OCI-LY7 (cell line): ENCODE data around the gene ZC2HC1B. TPM values are rescaled to one million over a fixed set of nuclear protein-coding genes. Genes with fewer than 3 reads are reported as not detected.

Experiments used
- BruUV-seq: library from RNA; stranded (reverse); fragments of 400-500 nt; replicated peaks from 2 replicates; lab custom pipeline; 2021; lab: Mats Ljungman, UMichigan
- CTCF ChIA-PET: fragments of 300-600 bp; sonication (Branson Sonifier 250); formaldehyde crosslinking; loops from one replicate; lab custom pipeline; 2022; ENCODE audit warnings: antibody characterized with exemption; ENCODE audit not compliant: unreplicated experiment; lab: Charles Lee
- POLR2A ChIA-PET: fragments of 300-600 bp; sonication (Branson Sonifier 250); formaldehyde crosslinking; loops from one replicate; lab custom pipeline; 2022; ENCODE audit warnings: antibody characterized with exemption; lab: Charles Lee
- DNase-seq: peaks from one replicate; pipeline ENCODE4 v3.0.0-alpha.2; 2015; ENCODE audit warnings: low spot score
- H2AFZ ChIP-seq: fragments of 200-600 bp; sonication (generic), shearing (Covaris generic); 2 replicates; pipeline ENCODE4 v1.6.1; 2014; ENCODE audit warnings: mild to moderate bottlenecking, antibody characterized with exemption, low read length, moderate library complexity
- H3K27ac ChIP-seq: fragments of 200-600 bp; sonication (generic); 2 replicates; pipeline ENCODE4 v1.5.1; 2014; ENCODE audit warnings: mixed run types, low read depth, mild to moderate bottlenecking, moderate library complexity, low read length, inconsistent platforms; ENCODE audit not compliant: poor library complexity, severe bottlenecking
- H3K36me3 ChIP-seq: fragments of 200-600 bp; sonication (generic); 2 replicates; pipeline ENCODE4 v1.6.1; 2014; ENCODE audit warnings: mild to moderate bottlenecking, antibody characterized with exemption, low read length, moderate library complexity, mixed read lengths; ENCODE audit not compliant: insufficient read depth
- H3K4me1 ChIP-seq: fragments of 200-600 bp; sonication (generic); 2 replicates; pipeline ENCODE4 v1.5.1; 2014; ENCODE audit warnings: mild to moderate bottlenecking, low read length; ENCODE audit not compliant: insufficient read depth, poor library complexity, severe bottlenecking
- H3K4me2 ChIP-seq: fragments of 200-600 bp; sonication (generic); 2 replicates; pipeline ENCODE4 v1.6.1; 2014; ENCODE audit warnings: mild to moderate bottlenecking, low read length
- H3K4me3 ChIP-seq: fragments of 200-600 bp; sonication (generic); 2 replicates; pipeline ENCODE4 v1.5.1; 2014; ENCODE audit warnings: mild to moderate bottlenecking, low read depth, low read length; ENCODE audit not compliant: poor library complexity, severe bottlenecking
- H3K79me2 ChIP-seq: fragments of 200-600 bp; sonication (generic); 2 replicates; pipeline ENCODE4 v1.6.1; 2016; ENCODE audit warnings: low read depth, mild to moderate bottlenecking, low read length, moderate library complexity, mixed read lengths; ENCODE audit not compliant: insufficient read depth
- H3K9me2 ChIP-seq: fragments of 200-600 bp; sonication (generic); 2 replicates; pipeline ENCODE4 v1.6.1; 2016; ENCODE audit warnings: mild to moderate bottlenecking, low read length, mixed read lengths; ENCODE audit not compliant: insufficient read depth
- H3K9me3 ChIP-seq: fragments of 200-600 bp; sonication (generic); 2 replicates; pipeline ENCODE4 v1.6.1; 2014; ENCODE audit warnings: mild to moderate bottlenecking, mixed run types, low read length, mixed read lengths
- H4K20me1 ChIP-seq: fragments of 200-600 bp; sonication (generic); 2 replicates; pipeline ENCODE4 v1.6.1; 2014; ENCODE audit warnings: mild to moderate bottlenecking, antibody characterized with exemption, low read length, moderate library complexity, mixed read lengths; ENCODE audit not compliant: insufficient read depth
- CTCF ChIP-seq: fragments of 200-600 bp; sonication (generic); conservative IDR thresholded peaks from 2 replicates; pipeline ENCODE4 v1.5.1; 2014; ENCODE audit warnings: mild to moderate bottlenecking, antibody characterized with exemption, low read length, moderate library complexity, mixed read lengths
- EZH2phosphoT487 ChIP-seq: fragments of 200-600 bp; sonication (generic); IDR thresholded peaks from 2 replicates; pipeline ENCODE4 v1.6.1; 2018; ENCODE audit warnings: low read depth, borderline replicate concordance, mild to moderate bottlenecking, mixed run types, antibody characterized with exemption, low read length, moderate library complexity, mixed read lengths
- intact Hi-C: fragments of 100-400 bp; cut with micrococcal nuclease; formaldehyde crosslinking; loops from one replicate; pipeline ENCODE4 v1.10.0; 2022; ENCODE audit not compliant: unreplicated experiment
- total RNA-seq, 2 experiments: library from RNA; depleted of rRNA in 1 of 2; stranded (reverse); fragments of >200 nt in 1 of 2; shearing (Covaris generic) in 1 of 2; gene quantifications; 2 replicates each; pipeline ENCODE4 v1.2.3, GENCODE V29; 2014 to 2022

The ZC2HC1B gene
- total RNA-seq, 2 experiments from 2014 or later, result not detected

- ChIA-PET CTCF (no interaction called here), POLR2A (interaction anchor here (1.1 kb wide), 1 partner anchor 13 kb away, joined by 4 read pairs; no protein-coding TSS in a partner anchor)
- H2AFZ ChIP-seq, result no peak overlapping the region
- H3K9me2 ChIP-seq, result no peaks in the 10 kb centered on the region
- H3K9me3 ChIP-seq, result no peaks in the 10 kb centered on the region
- no peak overlapping the region for H3K4me3 ChIP-seq
- H3K79me2 ChIP-seq, result peaks cover 15% of the 10 kb centered on the region; the same call in 1 of the 2 replicates
- no TSS peak for BruUV-seq
- no peak overlapping the region for H3K27ac ChIP-seq
- intact Hi-C loops, result no loop called here
- no peaks in the 10 kb centered on the region for H3K4me1 ChIP-seq
- no peak for DNase-seq
- H4K20me1 ChIP-seq, result no peaks in the 10 kb centered on the region
- TF ChIP-seq CTCF, result no peak
- TF ChIP-seq EZH2phosphoT487, result no peak
- no peak overlapping the region for H3K4me2 ChIP-seq
- H3K36me3 ChIP-seq, result peaks cover 95% of the 10 kb centered on the region
Observed at GRCh38 chr6:143857651-143858050, 6.6 kb upstream of the ZC2HC1B start.

GRCh38 chr6:143859891-143860660, 4.2 kb upstream of the ZC2HC1B start:
- Histone ChIP-seq H3K36me3 (peaks cover 100% of the 10 kb centered on the region), H3K4me2 (no peak overlapping the region), H3K79me2 (peaks cover 6% of the 10 kb centered on the region; the same call in 1 of the 2 replicates), H2AFZ (no peak overlapping the region), H3K4me1 (no peaks in the 10 kb centered on the region), H3K9me3 (no peaks in the 10 kb centered on the region), H3K4me3 (no peak overlapping the region), H4K20me1 (no peaks in the 10 kb centered on the region), H3K27ac (no peak overlapping the region), H3K9me2 (no peaks in the 10 kb centered on the region)
- POLR2A ChIA-PET, result interaction anchor here (0.5 to 0.6 kb wide), 2 partner anchors 159 to 457 kb away, joined by 3 to 5 read pairs; no protein-coding TSS in a partner anchor
- no peak for DNase-seq
- TF ChIP-seq CTCF (no peak), EZH2phosphoT487 (no peak)
- intact Hi-C loops, result no loop called here
- CTCF ChIA-PET, result no interaction called here
- BruUV-seq, result no TSS peak

- BruUV-seq, result no TSS peak
- H3K27ac ChIP-seq, result no peak overlapping the region
- no peaks in the 10 kb centered on the region for H3K4me1 ChIP-seq
- intact Hi-C loops, result no loop called here
- no peaks in the 10 kb centered on the region for H3K79me2 ChIP-seq
- H3K9me2 ChIP-seq, result no peaks in the 10 kb centered on the region
- TF ChIP-seq CTCF, result no peak
- TF ChIP-seq EZH2phosphoT487, result no peak
- no peak overlapping the region for H3K4me2 ChIP-seq
- CTCF ChIA-PET, result no interaction called here
- peaks cover 78% of the 10 kb centered on the region for H3K36me3 ChIP-seq
- H3K4me3 ChIP-seq, result no peak overlapping the region
- no peaks in the 10 kb centered on the region for H4K20me1 ChIP-seq
- POLR2A ChIA-PET, result interaction anchor here (1.2 to 2.5 kb wide), 2 partner anchors 12 to 20 kb away, joined by 4 to 10 read pairs; partner anchors contain the start of gene LTV1
- DNase-seq, result no peak
- H3K9me3 ChIP-seq, result no peaks in the 10 kb centered on the region
- no peak overlapping the region for H2AFZ ChIP-seq
Observed at GRCh38 chr6:143863771-143864170, 503 bp upstream of the ZC2HC1B start.
